AG04449 (cell line): ENCODE measurements around the gene THEM4.

Experiments used
- CTCF ChIA-PET: fragments of 350-600 bp; formaldehyde crosslinking; extraction: SDS; loops from one replicate; lab custom pipeline; 2021; ENCODE audit warnings: antibody characterized with exemption; lab: Yijun Ruan, JAX
- POLR2A ChIA-PET: fragments of 400-600, 350-600 bp; formaldehyde crosslinking; extraction: SDS; loops from one replicate; lab custom pipeline; 2020; ENCODE audit warnings: antibody characterized with exemption, inconsistent platforms; lab: Yijun Ruan, JAX
- DNase-seq: peaks from one replicate; pipeline ENCODE4 v3.0.0-alpha.2; 2010; ENCODE audit warnings: low read depth, low spot score
- H3K4me3 ChIP-seq: 2 replicates; pipeline ENCODE4 v1.5.1; 2011; ENCODE audit warnings: low read depth, mild to moderate bottlenecking, control low read depth, low read length
- TF ChIP-seq, protein P1 (sequence below): IDR thresholded peaks from one replicate; pipeline ENCODE4 v1.5.1; 2011; ENCODE audit warnings: mild to moderate bottlenecking, moderate library complexity, low read length, control low read depth, inconsistent platforms; ENCODE audit not compliant: insufficient read depth; ENCODE audit errors: missing control alignments

The THEM4 gene

DNA sequence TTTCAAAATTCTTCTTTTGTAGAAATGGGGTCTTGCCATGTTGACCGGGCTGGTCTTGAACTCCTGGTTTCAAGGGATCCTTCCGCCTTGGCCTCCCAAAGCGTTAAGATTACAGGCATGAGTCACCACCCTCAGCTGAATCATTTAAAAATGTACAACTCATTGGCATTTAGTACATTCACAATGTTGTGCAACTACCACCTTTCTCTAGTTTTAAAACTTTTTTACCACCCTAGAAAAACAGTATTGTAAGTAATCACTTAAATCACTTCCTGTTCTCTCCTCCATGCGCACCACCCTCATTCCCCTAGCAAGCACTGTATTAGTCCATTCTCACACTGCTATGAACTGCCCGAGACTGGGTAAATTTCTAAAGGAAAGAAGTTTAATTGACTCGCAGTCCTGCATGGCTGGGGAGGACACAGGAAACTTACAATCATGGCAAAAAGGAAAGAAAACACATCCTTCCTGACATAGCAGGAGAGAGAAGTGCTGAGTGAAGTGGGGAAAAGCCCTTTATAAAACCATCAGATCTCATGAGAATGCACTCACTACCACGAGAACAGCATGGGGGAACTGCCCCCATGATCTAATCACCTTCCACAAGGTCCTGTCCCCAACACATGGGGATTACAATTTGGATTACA is 41.4 kb downstream of the THEM4 start:
- POLR2A ChIA-PET: no interaction called here
- peak; percentile 33 for DNase-seq
- CTCF ChIA-PET: no interaction called here
- TF ChIP-seq, protein P1, sequence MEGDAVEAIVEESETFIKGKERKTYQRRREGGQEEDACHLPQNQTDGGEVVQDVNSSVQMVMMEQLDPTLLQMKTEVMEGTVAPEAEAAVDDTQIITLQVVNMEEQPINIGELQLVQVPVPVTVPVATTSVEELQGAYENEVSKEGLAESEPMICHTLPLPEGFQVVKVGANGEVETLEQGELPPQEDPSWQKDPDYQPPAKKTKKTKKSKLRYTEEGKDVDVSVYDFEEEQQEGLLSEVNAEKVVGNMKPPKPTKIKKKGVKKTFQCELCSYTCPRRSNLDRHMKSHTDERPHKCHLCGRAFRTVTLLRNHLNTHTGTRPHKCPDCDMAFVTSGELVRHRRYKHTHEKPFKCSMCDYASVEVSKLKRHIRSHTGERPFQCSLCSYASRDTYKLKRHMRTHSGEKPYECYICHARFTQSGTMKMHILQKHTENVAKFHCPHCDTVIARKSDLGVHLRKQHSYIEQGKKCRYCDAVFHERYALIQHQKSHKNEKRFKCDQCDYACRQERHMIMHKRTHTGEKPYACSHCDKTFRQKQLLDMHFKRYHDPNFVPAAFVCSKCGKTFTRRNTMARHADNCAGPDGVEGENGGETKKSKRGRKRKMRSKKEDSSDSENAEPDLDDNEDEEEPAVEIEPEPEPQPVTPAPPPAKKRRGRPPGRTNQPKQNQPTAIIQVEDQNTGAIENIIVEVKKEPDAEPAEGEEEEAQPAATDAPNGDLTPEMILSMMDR: no peak
- H3K4me3 ChIP-seq: no peak overlapping the region

DNA sequence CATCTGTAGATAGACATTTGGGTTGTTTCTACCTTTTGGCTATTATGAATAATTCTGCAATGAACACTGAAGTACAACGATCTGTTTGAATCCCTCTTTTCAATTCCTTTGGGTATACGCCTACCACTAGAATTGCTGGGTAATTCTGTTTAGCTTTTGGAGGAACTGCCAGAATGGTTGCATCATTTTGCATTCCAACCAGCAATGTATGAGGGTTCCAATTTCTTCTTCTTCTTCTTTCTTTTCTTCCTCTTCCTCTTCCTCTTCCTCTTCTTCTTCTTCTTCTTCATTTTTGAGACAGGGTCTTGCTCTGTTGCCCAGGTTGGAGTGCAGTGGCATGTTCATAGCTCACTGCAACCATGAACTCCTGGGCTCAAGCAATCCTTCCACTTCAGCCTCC is 42.0 kb downstream of the THEM4 start:
- POLR2A ChIA-PET: no interaction called here
- H3K4me3 ChIP-seq: no peak overlapping the region
- TF ChIP-seq, protein P1: no peak
- CTCF ChIA-PET: no interaction called here
- DNase-seq: no peak

DNA sequence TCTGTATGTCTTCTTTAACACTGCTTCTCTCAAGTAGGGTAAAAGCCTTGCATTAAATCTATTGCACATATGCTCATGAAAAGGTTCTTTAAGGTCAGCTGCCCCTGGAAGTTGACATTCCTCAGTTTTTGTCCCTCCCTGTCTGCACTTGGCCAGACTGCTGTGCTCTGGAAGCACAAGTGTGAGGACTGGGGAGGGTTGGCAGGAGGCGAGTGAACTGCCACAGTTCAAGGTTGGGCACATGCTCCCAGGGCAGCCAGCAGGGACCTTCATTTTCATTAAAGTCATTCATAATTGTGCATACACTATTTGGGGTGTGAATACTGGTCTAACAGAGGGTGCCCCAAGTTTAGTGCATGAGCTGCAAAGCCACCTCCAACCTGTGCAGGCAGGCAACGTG is 44.9 kb downstream of the THEM4 start:
- TF ChIP-seq, protein P1: no peak
- ChIA-PET CTCF (no interaction called here), POLR2A (interaction anchor here (0.5 kb wide), 1 partner anchor 1925 kb away, joined by 4 read pairs; no protein-coding TSS in a partner anchor)
- no peak overlapping the region for H3K4me3 ChIP-seq
- DNase-seq: no peak

DNA sequence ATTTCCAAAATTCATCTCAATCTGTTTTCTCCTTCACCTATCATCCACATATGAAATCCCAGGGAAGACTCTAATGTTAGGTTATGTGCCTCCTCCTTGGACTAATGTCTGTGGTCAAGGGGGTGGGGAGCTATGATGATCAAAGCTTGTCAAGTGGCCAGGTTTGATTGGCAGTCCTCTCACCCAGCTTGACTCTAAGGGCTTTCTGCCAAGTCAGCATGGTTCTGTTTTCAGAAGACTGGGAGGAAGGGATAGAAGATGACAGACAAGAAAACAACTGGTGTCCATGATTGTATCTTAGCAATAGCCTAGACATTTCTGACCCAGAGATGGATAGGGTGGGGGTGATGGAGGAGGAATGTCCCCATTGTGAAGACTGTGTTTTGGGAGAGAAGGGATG is 46.7 kb downstream of the THEM4 start:
- ChIA-PET CTCF (no interaction called here), POLR2A (no interaction called here)
- TF ChIP-seq, protein P1: no peak
- DNase-seq: no peak
- H3K4me3 ChIP-seq: no peak overlapping the region

DNA sequence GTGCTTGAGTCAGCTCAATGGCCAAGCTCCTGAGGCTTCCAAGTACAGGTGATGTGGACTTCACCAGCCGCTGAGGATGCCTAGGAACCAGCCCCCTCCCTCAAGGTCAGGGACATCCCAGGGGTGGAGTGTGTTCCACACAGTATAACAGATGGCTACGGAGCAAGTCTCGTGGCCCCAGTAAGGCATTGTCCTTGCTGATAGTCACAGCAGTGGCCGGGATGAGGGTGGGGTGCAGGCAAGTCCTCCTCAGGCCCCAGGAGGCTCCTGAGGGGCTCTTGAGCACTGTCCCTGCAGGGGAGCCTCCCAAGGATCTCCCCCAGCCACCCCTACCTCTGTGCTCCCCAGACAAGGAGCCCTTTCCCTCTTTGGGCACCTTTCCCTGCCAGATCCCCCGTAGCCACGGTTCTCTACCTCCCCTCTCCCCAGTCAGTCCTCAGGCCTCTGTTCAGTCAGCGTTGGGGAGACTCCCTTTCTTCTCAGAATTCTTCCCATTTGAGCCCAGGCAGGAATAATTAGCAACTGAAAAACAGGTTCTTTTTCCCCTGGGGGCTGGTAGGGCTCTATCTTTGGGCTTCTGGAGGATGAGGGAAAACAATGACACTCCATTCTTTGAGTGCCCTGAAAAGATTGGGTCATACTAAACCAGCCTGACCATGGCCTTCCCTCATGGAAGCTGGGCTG is 48.7 kb downstream of the THEM4 start:
- TF ChIP-seq, protein P1: no peak
- ChIA-PET CTCF (interaction anchor here (1.1 kb wide), 1 partner anchor 22 kb away, joined by 3 read pairs; no protein-coding TSS in a partner anchor), POLR2A (no interaction called here)
- DNase-seq: no peak
- no peak overlapping the region for H3K4me3 ChIP-seq

DNA sequence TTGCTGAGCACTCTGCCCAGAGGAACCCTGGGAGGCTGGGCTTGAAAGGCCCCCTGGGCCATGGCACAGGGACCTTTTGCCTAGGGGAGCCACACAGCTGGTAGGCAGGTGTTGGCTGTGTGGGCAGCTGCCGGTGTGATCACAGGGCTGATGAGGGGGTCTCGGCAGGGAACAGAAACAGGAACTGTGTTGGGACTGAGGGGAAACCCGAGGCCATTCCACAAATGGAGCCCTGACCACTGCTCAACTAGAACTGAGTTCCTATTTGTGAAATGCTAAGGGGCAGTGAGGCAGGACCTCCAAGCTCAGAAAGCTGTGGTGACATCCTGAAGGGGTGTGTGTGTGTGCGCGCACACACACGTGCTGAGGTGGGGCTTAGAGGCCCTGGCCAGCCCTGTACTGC is 49.4 kb downstream of the THEM4 start:
- no peak for DNase-seq
- TF ChIP-seq, protein P1: no peak
- ChIA-PET CTCF (interaction anchor here (0.9 to 1.2 kb wide), 2 partner anchors 14 to 167 kb away, joined by 3 to 4 read pairs; no protein-coding TSS in a partner anchor), POLR2A (no interaction called here)
- no peak overlapping the region for H3K4me3 ChIP-seq
